ENCODE measurements around the gene PTX3.

PTX3 gene

DNA sequence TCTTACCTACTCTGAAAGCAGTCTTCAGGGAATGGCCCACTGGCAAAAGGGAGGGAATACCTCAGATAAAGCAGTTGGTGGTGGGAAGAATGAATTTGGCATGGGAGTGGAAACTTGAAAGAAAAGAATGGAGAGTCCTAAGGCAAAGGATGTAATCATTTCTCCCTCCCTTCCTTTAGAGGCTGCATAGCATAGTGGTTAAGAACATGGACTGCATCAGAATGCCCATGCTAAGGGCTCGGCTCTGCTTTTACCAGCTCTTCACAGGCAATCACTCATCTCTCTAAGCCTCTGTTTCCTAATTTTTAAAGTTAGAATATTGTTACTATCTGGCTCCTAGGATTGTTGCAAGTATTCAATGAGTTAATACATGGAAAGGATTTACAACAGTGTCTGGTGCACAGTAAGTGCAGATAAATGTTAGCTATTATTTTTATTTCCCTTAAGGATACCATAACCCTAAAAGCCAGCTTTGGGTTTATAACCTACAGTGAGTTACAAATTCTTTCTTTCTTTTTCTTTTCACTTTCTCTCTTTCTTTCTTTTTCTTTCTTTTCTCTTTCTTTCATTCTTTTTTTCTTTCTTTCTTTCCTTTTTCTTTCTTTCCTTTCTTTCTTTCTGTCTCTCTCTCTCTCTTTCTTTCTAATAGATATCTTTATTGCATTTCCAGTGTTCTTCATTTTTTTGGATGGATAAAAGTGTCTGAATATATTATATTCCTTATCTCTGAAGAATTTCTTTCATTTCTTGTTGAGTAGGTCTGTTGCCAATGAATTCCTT, 43.0 kb downstream of the PTX3 start:
- no peak for DNase-seq

DNA sequence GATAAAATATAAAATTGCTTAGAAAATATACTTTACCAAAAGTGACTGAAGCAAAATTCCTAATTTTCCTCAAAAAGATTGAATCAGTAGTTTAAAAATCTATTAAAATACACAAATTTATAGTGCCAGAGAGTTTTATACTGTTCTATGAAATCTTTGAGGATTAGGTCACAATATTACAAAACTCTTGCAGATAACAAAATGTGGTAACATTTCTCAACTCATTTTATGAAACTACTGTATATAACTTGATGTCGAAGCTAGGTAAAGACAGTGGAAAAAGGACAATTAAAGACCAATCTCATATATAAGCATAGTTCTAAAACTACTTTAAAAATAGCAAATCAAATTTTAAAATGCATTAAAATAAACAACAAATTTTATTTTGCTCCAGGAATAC, 50.7 kb downstream of the PTX3 start:
- DNase-seq = no peak

DNA sequence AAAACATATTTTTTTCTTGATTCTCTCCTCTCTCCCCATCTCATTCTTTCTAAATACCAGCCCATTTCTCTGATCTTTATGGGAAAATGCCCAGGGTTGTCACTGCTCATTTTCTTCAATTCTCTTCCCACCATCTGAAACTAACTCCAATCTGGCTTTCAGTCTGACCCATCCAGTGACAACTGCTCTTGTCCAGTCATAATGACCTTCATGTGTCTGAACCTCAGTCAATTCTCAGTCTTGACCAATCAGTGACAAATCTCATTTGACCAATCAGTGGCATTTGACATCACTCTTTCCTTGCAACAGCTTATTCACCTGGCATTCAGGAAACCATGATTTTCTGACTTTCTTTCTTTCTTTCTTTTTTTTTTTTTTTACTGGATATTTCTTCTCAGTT, 51.5 kb downstream of the PTX3 start:
- DNase-seq = no peak

DNA sequence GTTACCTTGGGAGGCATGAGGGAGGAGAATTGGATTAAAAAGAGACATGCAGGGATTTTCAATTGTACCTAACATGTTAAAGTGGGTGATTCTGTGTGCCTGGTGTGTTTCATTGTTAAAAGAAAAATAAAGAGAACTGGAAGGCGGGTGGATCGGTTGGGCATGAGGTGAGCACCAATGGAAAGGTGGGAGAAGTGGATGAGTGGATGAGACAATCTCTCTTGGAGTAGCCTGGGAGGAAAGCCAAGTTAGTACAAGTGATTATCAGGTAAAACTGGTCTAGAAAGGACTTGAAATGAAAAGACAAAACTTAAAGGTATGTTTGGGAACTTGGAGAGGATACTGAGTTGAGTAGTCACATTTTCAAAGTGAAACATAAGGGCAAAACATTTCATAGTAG, 54.5 kb downstream of the PTX3 start:
- no peak for DNase-seq

Data from DMS153 (cell line).